ENCODE data around the gene IRF3. TPM values are rescaled to one million over a fixed set of nuclear protein-coding genes. Genes with fewer than 3 reads are reported as not detected.

IRF3 gene
- total and polyA plus RNA-seq, 10 of the 15 experiments (the other 5 are each of a cell fraction or from before 2014, with no cell fraction given), result 5.5 to 110 (median 63.4) TPM

GRCh38 chr19:49689133-49690078, 23.7 kb upstream of the IRF3 start, which contains the start of gene ADM5 (continued):
- TF ChIP-seq HSF1 (IDR thresholded peaks at IDR 0.05; ENCODE audit: low read depth, low read length), result no peak
- TF ChIP-seq BCLAF1 (IDR thresholded peaks at IDR 0.05), result no peak
- TF ChIP-seq EGR1 (IDR thresholded peaks at IDR 0.05; ENCODE audit: borderline replicate concordance in 1 of 2, low read depth in 2 of 2, low read length in 2 of 2), result no peak
- TF ChIP-seq CTCF (IDR thresholded peaks at IDR 0.05 in 2 of 3, conservative IDR thresholded peaks at IDR 0.05 in 1 of 3; ENCODE audit: control insufficient read depth in 2 of 3, extremely low read depth in 1 of 3, insufficient read depth in 1 of 3, low read depth in 3 of 3, low read length in 3 of 3), result peak; percentile 35 to 53 (median 36); a peak in 5 of 6 replicates
- TF ChIP-seq POLR2AphosphoS2 (IDR thresholded peaks at IDR 0.05; ENCODE audit: low read depth, low read length), result peak; percentile 29; the same call in 1 of the 2 replicates
- TF ChIP-seq BCL11A (IDR thresholded peaks at IDR 0.05; ENCODE audit: low read depth, low read length), result no peak
- TF ChIP-seq GABPA (IDR thresholded peaks at IDR 0.05; ENCODE audit: low read depth), result no peak
- no peak for TF ChIP-seq ZNF217 (IDR thresholded peaks at IDR 0.05)
- TF ChIP-seq POLR2A (IDR thresholded peaks at IDR 0.05; ENCODE audit: low read depth, low read length), result peak; percentile 69
- 0 out of 2 replicates have a peak, but pooled peaks have one; percentile 26 for TF ChIP-seq RAD21 (IDR thresholded peaks at IDR 0.05; ENCODE audit: insufficient read depth, low read depth, low read length)
- TF ChIP-seq DPF2 (IDR thresholded peaks at IDR 0.05), result no peak
